Fibroblast of villous mesenchyme (primary cell): Measurements from ENCODE around the gene PNLIPRP3. TPM values are rescaled to one million over a fixed set of nuclear protein-coding genes. Genes with fewer than 3 reads are reported as not detected.
"Not testable (repeated sequence)": the region's sequence is repeated elsewhere in the genome, so short reads cannot be mapped to it uniquely, and the experiment has no call there.

Experiments
- DNase-seq: peaks from one replicate; pipeline ENCODE4 v3.0.0-alpha.2; 2010; ENCODE audit warnings: low read depth
- H3K4me3 ChIP-seq: 2 replicates; pipeline ENCODE4 v1.5.1; 2011; ENCODE audit warnings: low read depth, mild to moderate bottlenecking, low read length
- CTCF ChIP-seq: IDR thresholded peaks from 2 replicates; pipeline ENCODE4 v1.5.1; 2012; ENCODE audit warnings: low read depth, mild to moderate bottlenecking, low read length; ENCODE audit not compliant: insufficient read depth
- total RNA-seq: library from RNA; depleted of rRNA; stranded (reverse); fragments of >200 nt; gene quantifications from 2 replicates; pipeline ENCODE4 v1.2.3, GENCODE V29; 2012

Gene PNLIPRP3
- total RNA-seq = not detected in 2 replicates

- no peak within 1 kb of the TSS for H3K4me3 ChIP-seq
- no peak for TF ChIP-seq CTCF
- no peak for DNase-seq
Measured at GRCh38 chr10:116427671-116428070, at the start of gene PNLIPRP3. PNLIPRP3 (plus strand) TSS chr10:116427847; CDS start chr10:116428013, 166 bp downstream.

GRCh38 chr10:116382290-116382689 is 45.4 kb upstream of the PNLIPRP3 start:
- DNase-seq = no peak
- no peak for TF ChIP-seq CTCF
- H3K4me3 ChIP-seq = no peak overlapping the region

- DNase-seq = no peak
- TF ChIP-seq CTCF = no peak
- H3K4me3 ChIP-seq = no peak overlapping the region
Measured at GRCh38 chr10:116385311-116385710, 42.3 kb upstream of the PNLIPRP3 start.

GRCh38 chr10:116385994-116386809 is 41.4 kb upstream of the PNLIPRP3 start:
- no peak overlapping the region for H3K4me3 ChIP-seq
- peak; percentile 56 for TF ChIP-seq CTCF
- peak; percentile 39 for DNase-seq

- DNase-seq, H3K4me3 ChIP-seq: not testable (repeated sequence)
Measured at GRCh38 chr10:116393246-116393831, 34.3 kb upstream of the PNLIPRP3 start.

- no peak for DNase-seq
- TF ChIP-seq CTCF = no peak
- H3K4me3 ChIP-seq = no peak overlapping the region
Measured at GRCh38 chr10:116395223-116395985, 32.2 kb upstream of the PNLIPRP3 start.

GRCh38 chr10:116398224-116398623 is 29.4 kb upstream of the PNLIPRP3 start:
- no peak for TF ChIP-seq CTCF
- no peak for DNase-seq
- H3K4me3 ChIP-seq = no peak overlapping the region
